ENCODE data around the gene ACTN4. TPM values are rescaled to one million over a fixed set of nuclear protein-coding genes. Genes with fewer than 3 reads are reported as not detected.

Gene ACTN4
- total and polyA plus RNA-seq, 2 experiments from 2014 or later, result 59.3 to 321 TPM

DNA sequence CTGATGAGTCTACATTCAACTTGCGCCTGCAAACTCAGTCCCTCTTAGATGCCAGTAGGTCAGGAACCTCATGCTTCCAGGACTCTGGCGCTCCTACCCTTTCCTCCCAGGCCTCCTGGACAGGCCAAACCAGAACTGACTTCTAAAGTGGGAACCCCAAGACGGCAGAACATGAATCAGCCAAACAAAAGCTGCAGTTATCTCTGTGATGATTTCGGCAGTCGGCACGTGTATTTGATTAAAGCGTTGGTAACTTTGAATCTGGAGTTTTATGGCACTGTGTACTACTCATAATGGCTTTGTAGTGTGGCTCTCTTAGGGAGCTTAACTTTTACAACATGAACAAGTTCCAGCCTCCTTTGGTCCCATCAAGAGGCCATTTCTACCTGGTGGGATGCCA is 13.7 kb downstream of the ACTN4 start:
- Histone ChIP-seq H2AFZ (no peak overlapping the region), H3K27me3 (no peaks in the 10 kb centered on the region), H3K4me3 (no peak overlapping the region), H3K4me1 (ENCODE audit: insufficient read depth) (peaks cover 81% of the 10 kb centered on the region), H3K9me2 (replicated peaks; ENCODE audit: insufficient read depth) (no peaks in the 10 kb centered on the region), H3K36me3 (replicated peaks; ENCODE audit: insufficient read depth, low read depth) (no peaks in the 10 kb centered on the region), H3K79me2 (peaks cover 92% of the 10 kb centered on the region), H3K9me3 (ENCODE audit: low read depth) (no peaks in the 10 kb centered on the region), H3K4me2 (peak overlapping the region; percentile 25), H4K20me1 (ENCODE audit: insufficient read depth, poor library complexity, severe bottlenecking) (peaks cover 30% of the 10 kb centered on the region), H3K27ac (peak overlapping the region; percentile 85)
- 28% methylated on average over 7 of the region's 7 CpGs for WGBS (ENCODE audit: low lambda C conversion rate, missing lambda C conversion rate)
- no peak for TF ChIP-seq EZH2 (IDR thresholded peaks at IDR 0.05; ENCODE audit: borderline replicate concordance)
- no peak for TF ChIP-seq EZH2phosphoT487 (IDR thresholded peaks at IDR 0.05; ENCODE audit: low read depth, severe bottlenecking, unreplicated experiment)
- TF ChIP-seq, protein P1, sequence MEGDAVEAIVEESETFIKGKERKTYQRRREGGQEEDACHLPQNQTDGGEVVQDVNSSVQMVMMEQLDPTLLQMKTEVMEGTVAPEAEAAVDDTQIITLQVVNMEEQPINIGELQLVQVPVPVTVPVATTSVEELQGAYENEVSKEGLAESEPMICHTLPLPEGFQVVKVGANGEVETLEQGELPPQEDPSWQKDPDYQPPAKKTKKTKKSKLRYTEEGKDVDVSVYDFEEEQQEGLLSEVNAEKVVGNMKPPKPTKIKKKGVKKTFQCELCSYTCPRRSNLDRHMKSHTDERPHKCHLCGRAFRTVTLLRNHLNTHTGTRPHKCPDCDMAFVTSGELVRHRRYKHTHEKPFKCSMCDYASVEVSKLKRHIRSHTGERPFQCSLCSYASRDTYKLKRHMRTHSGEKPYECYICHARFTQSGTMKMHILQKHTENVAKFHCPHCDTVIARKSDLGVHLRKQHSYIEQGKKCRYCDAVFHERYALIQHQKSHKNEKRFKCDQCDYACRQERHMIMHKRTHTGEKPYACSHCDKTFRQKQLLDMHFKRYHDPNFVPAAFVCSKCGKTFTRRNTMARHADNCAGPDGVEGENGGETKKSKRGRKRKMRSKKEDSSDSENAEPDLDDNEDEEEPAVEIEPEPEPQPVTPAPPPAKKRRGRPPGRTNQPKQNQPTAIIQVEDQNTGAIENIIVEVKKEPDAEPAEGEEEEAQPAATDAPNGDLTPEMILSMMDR (IDR thresholded peaks at IDR 0.05; ENCODE audit: poor library complexity), result no peak
- no peak for DNase-seq (ENCODE audit: low spot score)

DNA sequence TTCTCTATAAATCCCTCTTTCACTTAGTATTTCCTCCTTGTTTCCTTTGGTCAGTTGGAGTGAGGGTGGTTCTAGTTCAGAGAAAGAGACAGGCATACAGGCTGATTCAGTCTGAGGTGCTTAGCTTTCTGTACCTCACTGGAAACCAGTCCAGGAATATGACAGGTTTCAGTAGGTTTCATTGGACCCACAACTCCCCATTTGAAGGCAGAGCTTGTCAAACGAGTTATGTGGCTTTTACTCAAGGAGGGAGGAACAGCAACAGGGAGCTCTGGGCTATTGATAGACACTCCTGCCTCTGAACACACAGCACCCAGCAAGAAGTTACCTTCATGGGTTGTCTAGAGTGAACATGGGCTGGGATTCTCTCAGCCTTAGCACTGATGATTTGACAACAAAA is 14.5 kb downstream of the ACTN4 start:
- peak overlapping the region; percentile 85 for H3K27ac ChIP-seq
- peaks cover 90% of the 10 kb centered on the region for H3K4me1 ChIP-seq (ENCODE audit: insufficient read depth)
- peaks cover 30% of the 10 kb centered on the region for H4K20me1 ChIP-seq (ENCODE audit: insufficient read depth, poor library complexity, severe bottlenecking)
- DNase-seq (ENCODE audit: low spot score), result peak; percentile 69
- peaks cover 92% of the 10 kb centered on the region for H3K79me2 ChIP-seq
- no peak overlapping the region for H2AFZ ChIP-seq
- no peaks in the 10 kb centered on the region for H3K36me3 ChIP-seq (replicated peaks; ENCODE audit: insufficient read depth, low read depth)
- no peaks in the 10 kb centered on the region for H3K27me3 ChIP-seq
- no peaks in the 10 kb centered on the region for H3K9me3 ChIP-seq (ENCODE audit: low read depth)
- 14% methylated on average over 1 of the region's 1 CpG for WGBS (ENCODE audit: low lambda C conversion rate, missing lambda C conversion rate)
- H3K4me2 ChIP-seq, result peak overlapping the region; percentile 47
- no peak for TF ChIP-seq EZH2 (IDR thresholded peaks at IDR 0.05; ENCODE audit: borderline replicate concordance)
- TF ChIP-seq, protein P1 (IDR thresholded peaks at IDR 0.05; ENCODE audit: poor library complexity), result no peak
- no peak for TF ChIP-seq EZH2phosphoT487 (IDR thresholded peaks at IDR 0.05; ENCODE audit: low read depth, severe bottlenecking, unreplicated experiment)
- no peaks in the 10 kb centered on the region for H3K9me2 ChIP-seq (replicated peaks; ENCODE audit: insufficient read depth)
- H3K4me3 ChIP-seq, result no peak overlapping the region

GRCh38 chr19:38662537-38663155 is 15.2 kb downstream of the ACTN4 start:
- peaks cover 23% of the 10 kb centered on the region for H4K20me1 ChIP-seq (ENCODE audit: insufficient read depth, poor library complexity, severe bottlenecking)
- no peaks in the 10 kb centered on the region for H3K27me3 ChIP-seq
- H3K4me1 ChIP-seq (ENCODE audit: insufficient read depth), result peaks cover 92% of the 10 kb centered on the region
- no peaks in the 10 kb centered on the region for H3K9me2 ChIP-seq (replicated peaks; ENCODE audit: insufficient read depth)
- TF ChIP-seq EZH2 (IDR thresholded peaks at IDR 0.05; ENCODE audit: borderline replicate concordance), result no peak
- TF ChIP-seq, protein P1 (IDR thresholded peaks at IDR 0.05; ENCODE audit: poor library complexity), result no peak
- TF ChIP-seq EZH2phosphoT487 (IDR thresholded peaks at IDR 0.05; ENCODE audit: low read depth, severe bottlenecking, unreplicated experiment), result no peak
- no peaks in the 10 kb centered on the region for H3K36me3 ChIP-seq (replicated peaks; ENCODE audit: insufficient read depth, low read depth)
- H3K27ac ChIP-seq, result peak overlapping the region; percentile 85
- peaks cover 92% of the 10 kb centered on the region for H3K79me2 ChIP-seq
- H3K4me3 ChIP-seq, result no peak overlapping the region
- 72% methylated on average over 7 of the region's 7 CpGs for WGBS (ENCODE audit: low lambda C conversion rate, missing lambda C conversion rate)
- peak overlapping the region; percentile 47 for H3K4me2 ChIP-seq
- no peak overlapping the region for H2AFZ ChIP-seq
- no peaks in the 10 kb centered on the region for H3K9me3 ChIP-seq (ENCODE audit: low read depth)
- DNase-seq (ENCODE audit: low spot score), result no peak

Data from hepatocyte (in vitro differentiated cells).